Measurements from ENCODE around the gene STXBP1.

DNA sequence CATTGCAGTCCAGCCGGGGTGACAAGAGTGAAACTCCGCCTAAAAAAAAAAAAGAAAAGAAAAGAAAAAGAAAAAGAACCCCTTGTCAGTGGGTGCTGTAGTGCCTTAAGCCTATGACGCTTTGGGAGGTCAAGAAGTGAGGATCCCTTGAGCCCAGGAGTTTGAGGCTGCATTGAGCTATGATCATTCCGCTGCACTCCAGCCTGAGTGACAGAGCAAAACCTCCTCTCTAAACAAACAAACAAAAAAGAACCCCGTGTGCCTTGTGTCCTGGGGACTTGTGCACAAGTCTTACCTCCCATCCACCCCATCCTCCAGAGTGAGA lies 33.5 kb upstream of the STXBP1 start:
- TF ChIP-seq POLR2A (IDR thresholded peaks at IDR 0.05) (no peak), POLR2AphosphoS5 (IDR thresholded peaks at IDR 0.05) (no peak)
- TF ChIP-seq, protein P1, sequence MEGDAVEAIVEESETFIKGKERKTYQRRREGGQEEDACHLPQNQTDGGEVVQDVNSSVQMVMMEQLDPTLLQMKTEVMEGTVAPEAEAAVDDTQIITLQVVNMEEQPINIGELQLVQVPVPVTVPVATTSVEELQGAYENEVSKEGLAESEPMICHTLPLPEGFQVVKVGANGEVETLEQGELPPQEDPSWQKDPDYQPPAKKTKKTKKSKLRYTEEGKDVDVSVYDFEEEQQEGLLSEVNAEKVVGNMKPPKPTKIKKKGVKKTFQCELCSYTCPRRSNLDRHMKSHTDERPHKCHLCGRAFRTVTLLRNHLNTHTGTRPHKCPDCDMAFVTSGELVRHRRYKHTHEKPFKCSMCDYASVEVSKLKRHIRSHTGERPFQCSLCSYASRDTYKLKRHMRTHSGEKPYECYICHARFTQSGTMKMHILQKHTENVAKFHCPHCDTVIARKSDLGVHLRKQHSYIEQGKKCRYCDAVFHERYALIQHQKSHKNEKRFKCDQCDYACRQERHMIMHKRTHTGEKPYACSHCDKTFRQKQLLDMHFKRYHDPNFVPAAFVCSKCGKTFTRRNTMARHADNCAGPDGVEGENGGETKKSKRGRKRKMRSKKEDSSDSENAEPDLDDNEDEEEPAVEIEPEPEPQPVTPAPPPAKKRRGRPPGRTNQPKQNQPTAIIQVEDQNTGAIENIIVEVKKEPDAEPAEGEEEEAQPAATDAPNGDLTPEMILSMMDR (IDR thresholded peaks at IDR 0.05): no peak

Measured in stomach (tissue), 4 donors.